ENCODE results near the gene RUNX1.
"Not testable (repeated sequence)": the region's sequence is repeated elsewhere in the genome, so short reads cannot be mapped to it uniquely, and the experiment has no call there.

Gene RUNX1

GRCh38 chr21:34997294-34997693, 51.8 kb downstream of the RUNX1 start:
- TF ChIP-seq, protein P1, sequence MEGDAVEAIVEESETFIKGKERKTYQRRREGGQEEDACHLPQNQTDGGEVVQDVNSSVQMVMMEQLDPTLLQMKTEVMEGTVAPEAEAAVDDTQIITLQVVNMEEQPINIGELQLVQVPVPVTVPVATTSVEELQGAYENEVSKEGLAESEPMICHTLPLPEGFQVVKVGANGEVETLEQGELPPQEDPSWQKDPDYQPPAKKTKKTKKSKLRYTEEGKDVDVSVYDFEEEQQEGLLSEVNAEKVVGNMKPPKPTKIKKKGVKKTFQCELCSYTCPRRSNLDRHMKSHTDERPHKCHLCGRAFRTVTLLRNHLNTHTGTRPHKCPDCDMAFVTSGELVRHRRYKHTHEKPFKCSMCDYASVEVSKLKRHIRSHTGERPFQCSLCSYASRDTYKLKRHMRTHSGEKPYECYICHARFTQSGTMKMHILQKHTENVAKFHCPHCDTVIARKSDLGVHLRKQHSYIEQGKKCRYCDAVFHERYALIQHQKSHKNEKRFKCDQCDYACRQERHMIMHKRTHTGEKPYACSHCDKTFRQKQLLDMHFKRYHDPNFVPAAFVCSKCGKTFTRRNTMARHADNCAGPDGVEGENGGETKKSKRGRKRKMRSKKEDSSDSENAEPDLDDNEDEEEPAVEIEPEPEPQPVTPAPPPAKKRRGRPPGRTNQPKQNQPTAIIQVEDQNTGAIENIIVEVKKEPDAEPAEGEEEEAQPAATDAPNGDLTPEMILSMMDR (IDR thresholded peaks at IDR 0.05; ENCODE audit: low read length, missing control alignments): no peak
- H3K4me3 ChIP-seq (replicated peaks; ENCODE audit: low read depth, low read length): no peak overlapping the region
- no peak for DNase-seq (ENCODE audit: low read depth)

GRCh38 chr21:34996304-34997101, 52.6 kb downstream of the RUNX1 start:
- H3K4me3 ChIP-seq (replicated peaks; ENCODE audit: low read depth, low read length): no peak overlapping the region
- TF ChIP-seq, protein P1 (IDR thresholded peaks at IDR 0.05; ENCODE audit: low read length, missing control alignments): no peak
- DNase-seq (ENCODE audit: low read depth): peak; percentile 81

GRCh38 chr21:34995979-34996303, 53.2 kb downstream of the RUNX1 start:
- no peak overlapping the region for H3K4me3 ChIP-seq (replicated peaks; ENCODE audit: low read depth, low read length)
- DNase-seq (ENCODE audit: low read depth): no peak
- TF ChIP-seq, protein P1 (IDR thresholded peaks at IDR 0.05; ENCODE audit: low read length, missing control alignments): no peak

DNA sequence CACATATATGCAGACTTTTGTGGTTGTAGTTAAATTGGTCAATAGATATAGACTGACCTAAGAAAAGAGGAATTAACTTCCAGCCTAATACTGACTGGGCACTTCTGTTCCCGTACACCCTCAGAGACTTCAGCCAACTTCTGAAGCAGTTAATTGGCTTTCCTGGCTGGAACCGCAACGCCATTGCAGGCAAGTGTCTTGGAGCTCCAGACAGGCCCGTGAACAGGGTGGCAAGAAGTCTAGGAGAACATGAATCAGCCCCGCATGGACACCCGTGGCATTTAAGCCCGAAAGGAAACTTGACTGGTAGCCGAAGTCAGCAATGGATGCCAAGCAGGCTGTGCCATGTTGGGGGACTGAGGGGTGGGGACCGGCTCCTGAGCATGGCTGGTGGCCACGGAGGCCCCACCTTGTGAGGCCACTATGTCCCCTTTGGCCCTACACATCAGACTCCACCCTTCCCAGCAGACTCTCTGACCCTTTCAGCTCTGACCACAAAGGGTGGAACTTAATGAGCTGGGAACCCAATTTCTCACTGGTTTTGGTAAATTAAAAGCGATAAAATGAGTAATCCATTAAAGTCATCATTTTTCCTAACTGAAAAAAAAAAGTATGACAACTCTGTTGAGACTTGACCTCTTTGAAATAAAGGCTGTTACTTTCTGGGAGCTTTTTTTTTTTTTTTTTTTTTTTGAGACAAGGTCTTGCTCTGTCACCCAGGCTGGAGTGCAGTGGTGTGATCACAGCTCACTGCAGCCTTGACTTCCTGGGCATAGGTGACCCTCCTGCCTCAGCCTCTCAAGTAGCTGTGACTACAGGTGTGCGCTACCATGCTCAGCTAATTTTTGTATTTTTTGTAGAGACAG, 54.1 kb downstream of the RUNX1 start:
- H3K4me3 ChIP-seq (replicated peaks; ENCODE audit: low read depth, low read length): no peak overlapping the region
- no peak for DNase-seq (ENCODE audit: low read depth)

GRCh38 chr21:34993521-34993921, 55.6 kb downstream of the RUNX1 start:
- DNase-seq (ENCODE audit: low read depth); H3K4me3 ChIP-seq (replicated peaks; ENCODE audit: low read depth, low read length): not testable (repeated sequence)

More for the DNA sequence above, 54.1 kb downstream of the RUNX1 start:
- TF ChIP-seq, protein P1 (IDR thresholded peaks at IDR 0.05; ENCODE audit: low read length, missing control alignments): no peak

DNA sequence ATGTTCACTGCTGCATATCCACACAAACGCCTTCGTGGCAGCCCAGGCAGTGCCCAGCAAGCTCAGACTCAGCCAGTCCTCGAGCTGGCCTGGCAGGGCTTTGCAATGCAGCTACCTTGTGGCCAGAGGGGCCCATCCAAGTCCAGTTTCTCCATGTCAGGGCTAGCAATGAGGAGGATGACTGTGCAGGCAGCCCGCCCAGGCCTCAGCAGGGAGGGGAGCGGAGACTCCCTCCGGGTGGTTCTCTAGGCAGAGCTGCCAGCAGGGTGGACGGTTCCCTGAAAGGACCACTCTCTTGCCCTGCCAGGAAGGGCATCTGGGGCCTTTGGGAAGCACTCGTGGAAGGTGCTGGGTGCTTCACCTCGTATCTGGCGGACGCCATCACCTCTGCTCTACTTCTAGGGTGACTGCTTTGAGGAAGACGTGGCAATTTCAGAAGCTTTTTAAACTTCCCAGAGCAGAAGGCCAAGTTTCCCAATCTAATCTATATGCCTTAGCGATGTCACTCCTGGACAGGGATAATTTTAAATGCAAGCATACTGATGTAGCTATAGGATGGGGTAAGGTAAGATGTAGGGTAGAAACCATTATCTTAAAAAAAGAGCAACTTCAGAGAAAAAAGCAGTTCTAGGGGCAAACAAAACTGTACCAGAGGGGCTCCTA, 56.2 kb downstream of the RUNX1 start:
- TF ChIP-seq, protein P1 (IDR thresholded peaks at IDR 0.05; ENCODE audit: low read length, missing control alignments): no peak
- no peak overlapping the region for H3K4me3 ChIP-seq (replicated peaks; ENCODE audit: low read depth, low read length)
- DNase-seq (ENCODE audit: low read depth): peak; percentile 60

- H3K4me3 ChIP-seq (replicated peaks; ENCODE audit: low read depth, low read length): no peak overlapping the region
- TF ChIP-seq, protein P1 (IDR thresholded peaks at IDR 0.05; ENCODE audit: low read length, missing control alignments): no peak
- DNase-seq (ENCODE audit: low read depth): no peak
These were observed 56.9 kb downstream of the RUNX1 start for GRCh38 chr21:34992180-34992579.

Measured in fibroblast of pulmonary artery (primary cell).